CD8-positive, alpha-beta memory T cell (primary cell): ENCODE measurements around the gene ICAM1. TPM values are rescaled to one million over a fixed set of nuclear protein-coding genes. Genes with fewer than 3 reads are reported as not detected.

ENCODE experiments used
- CTCF ChIA-PET: fragments of 350-600 bp; sonication (Branson Sonifier 250); formaldehyde crosslinking; loops from one replicate; lab custom pipeline; 2021; ENCODE audit warnings: antibody characterized with exemption; lab: Charles Lee
- POLR2A ChIA-PET: fragments of 350-600 bp; sonication (Branson Sonifier 250); formaldehyde crosslinking; loops from one replicate; lab custom pipeline; 2021; ENCODE audit warnings: antibody characterized with exemption; lab: Charles Lee
- DNase-seq, 5 donors: peaks; one replicate each; pipeline versions ENCODE4 v3.0.0 to v3.0.0-alpha.2; 2020 to 2022; ENCODE audit warnings: mixed read lengths in 1 of 5
- H3K27ac ChIP-seq: one replicate; pipeline ENCODE4 v1.7.0; 2013; ENCODE audit warnings: low read depth, mild to moderate bottlenecking, low read length, moderate library complexity
- H3K27me3 ChIP-seq: 2 replicates; pipeline ENCODE4 v1.7.0; 2013; ENCODE audit warnings: low read length, mild to moderate bottlenecking; ENCODE audit not compliant: insufficient read depth, poor library complexity, severe bottlenecking
- H3K36me3 ChIP-seq: 2 replicates; pipeline ENCODE4 v1.7.0; 2013; ENCODE audit warnings: mild to moderate bottlenecking, low read length, moderate library complexity; ENCODE audit not compliant: insufficient read depth
- H3K4me1 ChIP-seq: 2 replicates; pipeline ENCODE4 v1.7.0; 2013; ENCODE audit warnings: mild to moderate bottlenecking, low read length, moderate library complexity; ENCODE audit not compliant: insufficient read depth
- H3K4me3 ChIP-seq: 2 replicates; pipeline ENCODE4 v1.7.0; 2013; ENCODE audit warnings: mild to moderate bottlenecking, low read length
- H3K9me3 ChIP-seq: 2 replicates; pipeline ENCODE4 v1.7.0; 2013; ENCODE audit warnings: mild to moderate bottlenecking, low read length
- H3K27ac Mint-ChIP-seq, 8 donors: one replicate each; pipeline ENCODE4 v1.8.0; 2020 to 2021; ENCODE audit warnings: mixed read lengths in 8 of 8, mild to moderate bottlenecking in 6 of 8, inconsistent platforms in 3 of 8, moderate library complexity in 3 of 8
- H3K27me3 Mint-ChIP-seq, 2 donors: one replicate each; pipeline ENCODE4 v1.8.0; 2020 to 2021; ENCODE audit warnings: mixed read lengths in 2 of 2, mild to moderate bottlenecking in 1 of 2, moderate library complexity in 1 of 2
- H3K36me3 Mint-ChIP-seq, 3 donors: one replicate each; pipeline ENCODE4 v1.8.0; 2020 to 2021; ENCODE audit warnings: mixed read lengths in 3 of 3, inconsistent platforms in 1 of 3, mild to moderate bottlenecking in 1 of 3
- H3K4me1 Mint-ChIP-seq, 3 donors: one replicate each; pipeline ENCODE4 v1.8.0; 2020 to 2021; ENCODE audit warnings: mixed read lengths in 3 of 3, inconsistent platforms in 1 of 3, mild to moderate bottlenecking in 1 of 3
- H3K4me3 Mint-ChIP-seq, 7 donors: one replicate each; pipeline ENCODE4 v1.8.0; 2020 to 2021; ENCODE audit warnings: mixed read lengths in 7 of 7, mild to moderate bottlenecking in 6 of 7, moderate library complexity in 4 of 7, inconsistent platforms in 2 of 7
- H3K9me3 Mint-ChIP-seq, 5 donors: one replicate each; pipeline ENCODE4 v1.8.0; 2020 to 2022; ENCODE audit warnings: mixed read lengths in 5 of 5, mild to moderate bottlenecking in 3 of 5, moderate library complexity in 2 of 5, inconsistent platforms in 1 of 5
- polyA plus RNA-seq: library from polyadenylated mRNA; unstranded; fragments of 300-500 nt; fragmentation: Illumina TruSeq; gene quantifications from one replicate; pipeline ENCODE4 v1.2.3, GENCODE V29; 2021
- total RNA-seq, 2 experiments: library from RNA; stranded (reverse); gene quantifications; one replicate each; pipeline ENCODE4 v1.2.3, GENCODE V29; 2021

ICAM1 gene
- total and polyA plus RNA-seq, 3 experiments from 2014 or later: 13.1 to 66.8 (median 65.8) TPM

- Histone ChIP-seq H3K27me3 (no peaks in the 10 kb centered on the region), H3K27ac (no peak overlapping the region), H3K4me3 (no peak overlapping the region), H3K9me3 (no peaks in the 10 kb centered on the region), H3K36me3 (peaks cover 36% of the 10 kb centered on the region), H3K4me1 (no peaks in the 10 kb centered on the region)
- ChIA-PET POLR2A (no interaction called here), CTCF (interaction anchor here (1.1 kb wide), 1 partner anchor 50 kb away, joined by 3 read pairs; no protein-coding TSS in a partner anchor)
- H3K9me3 Mint-ChIP-seq: no peaks in the 10 kb centered on the region
- peak overlapping the region in 3 of 8 donors; percentile 0 to 24 (median 3) for H3K27ac Mint-ChIP-seq
- H3K4me1 Mint-ChIP-seq: peaks cover 0 to 2% (median 0%) of the 10 kb centered on the region in 3 donors
- H3K4me3 Mint-ChIP-seq: no peak overlapping the region
- no peaks in the 10 kb centered on the region for H3K27me3 Mint-ChIP-seq
- peaks cover 4 to 65% (median 4%) of the 10 kb centered on the region in 3 donors for H3K36me3 Mint-ChIP-seq
- no peak for DNase-seq
Observed at GRCh38 chr19:10321874-10322835, 51.2 kb downstream of the ICAM1 start.

- Mint-ChIP-seq H3K36me3 (peaks cover 4 to 72% (median 6%) of the 10 kb centered on the region in 3 donors), H3K4me3 (no peak overlapping the region), H3K27me3 (no peaks in the 10 kb centered on the region), H3K27ac (no peak overlapping the region), H3K4me1 (peaks cover 0 to 6% (median 3%) of the 10 kb centered on the region in 3 donors), H3K9me3 (no peaks in the 10 kb centered on the region)
- no peaks in the 10 kb centered on the region for H3K9me3 ChIP-seq
- H3K4me1 ChIP-seq: no peaks in the 10 kb centered on the region
- DNase-seq: no peak
- ChIA-PET CTCF (interaction anchor here (0.8 kb wide), 1 partner anchor 9 kb away, joined by 3 read pairs; no protein-coding TSS in a partner anchor), POLR2A (interaction anchor here (0.7 kb wide), 1 partner anchor 427 kb away, joined by 3 read pairs; no protein-coding TSS in a partner anchor)
- no peaks in the 10 kb centered on the region for H3K27me3 ChIP-seq
- H3K27ac ChIP-seq: no peak overlapping the region
- peaks cover 53% of the 10 kb centered on the region for H3K36me3 ChIP-seq
- H3K4me3 ChIP-seq: no peak overlapping the region
Observed at GRCh38 chr19:10325732-10326131, 54.8 kb downstream of the ICAM1 start.

- H3K9me3 Mint-ChIP-seq: no peaks in the 10 kb centered on the region
- peaks cover 0 to 61% (median 1%) of the 10 kb centered on the region in 3 donors for H3K36me3 Mint-ChIP-seq
- H3K36me3 ChIP-seq: peaks cover 44% of the 10 kb centered on the region
- H3K4me3 ChIP-seq: no peak overlapping the region
- H3K9me3 ChIP-seq: no peaks in the 10 kb centered on the region
- H3K27me3 Mint-ChIP-seq: no peaks in the 10 kb centered on the region
- peaks cover 13% of the 10 kb centered on the region for H3K4me1 ChIP-seq
- no peak overlapping the region for H3K27ac ChIP-seq
- no peak for DNase-seq
- H3K27me3 ChIP-seq: no peaks in the 10 kb centered on the region
- H3K4me3 Mint-ChIP-seq: no peak overlapping the region
- ChIA-PET POLR2A (no interaction called here), CTCF (no interaction called here)
- H3K27ac Mint-ChIP-seq: no peak overlapping the region
- H3K4me1 Mint-ChIP-seq: peaks cover 9 to 20% (median 14%) of the 10 kb centered on the region in 3 donors
Observed at GRCh38 chr19:10327793-10328192, 56.9 kb downstream of the ICAM1 start.

- H3K4me1 Mint-ChIP-seq: peaks cover 14 to 30% (median 20%) of the 10 kb centered on the region in 3 donors
- peaks cover 16% of the 10 kb centered on the region for H3K4me1 ChIP-seq
- H3K36me3 ChIP-seq: peaks cover 44% of the 10 kb centered on the region
- H3K9me3 ChIP-seq: no peaks in the 10 kb centered on the region
- no peak for DNase-seq
- H3K27ac Mint-ChIP-seq: peak overlapping the region in 1 of 8 donors; percentile 6
- H3K27me3 Mint-ChIP-seq: no peaks in the 10 kb centered on the region
- ChIA-PET CTCF (no interaction called here), POLR2A (no interaction called here)
- H3K36me3 Mint-ChIP-seq: peaks cover 0 to 67% (median 3%) of the 10 kb centered on the region in 3 donors
- H3K4me3 ChIP-seq: no peak overlapping the region
- no peaks in the 10 kb centered on the region for H3K9me3 Mint-ChIP-seq
- no peak overlapping the region for H3K4me3 Mint-ChIP-seq
- no peak overlapping the region for H3K27ac ChIP-seq
- H3K27me3 ChIP-seq: no peaks in the 10 kb centered on the region
Observed at GRCh38 chr19:10328558-10329429, 57.9 kb downstream of the ICAM1 start.

GRCh38 chr19:10329555-10329954, 58.6 kb downstream of the ICAM1 start:
- CTCF ChIA-PET: interaction anchor here (1.1 kb wide), 1 partner anchor 59 kb away, joined by 4 read pairs; no protein-coding TSS in a partner anchor
- no peak overlapping the region for H3K27ac ChIP-seq
- POLR2A ChIA-PET: interaction anchor here (0.6 kb wide), 1 partner anchor 40 kb away, joined by 4 read pairs; no protein-coding TSS in a partner anchor

GRCh38 chr19:10332158-10332964, 61.4 kb downstream of the ICAM1 start:
- H3K4me3 Mint-ChIP-seq: peak overlapping the region; percentile 90 to 99 (median 96)
- CTCF ChIA-PET: interaction anchor here (0.7 to 2.7 kb wide), 6 partner anchors 40 to 146 kb away, joined by 3 to 7 read pairs (median 4); partner anchors contain the start of gene ICAM1
- peak overlapping the region; percentile 90 to 98 (median 95) for H3K27ac Mint-ChIP-seq
- Histone ChIP-seq H3K9me3 (no peaks in the 10 kb centered on the region), H3K4me3 (peak overlapping the region; percentile 93), H3K4me1 (peaks cover 25% of the 10 kb centered on the region), H3K27ac (peak overlapping the region; percentile 84), H3K36me3 (peaks cover 36% of the 10 kb centered on the region), H3K27me3 (no peaks in the 10 kb centered on the region)
- POLR2A ChIA-PET: interaction anchor here (0.8 to 2.0 kb wide), 3 partner anchors 14 to 62 kb away, joined by 4 to 9 read pairs (median 5); partner anchors contain the start of genes ICAM1 and ICAM5
- H3K27me3 Mint-ChIP-seq: no peaks in the 10 kb centered on the region
- no peaks in the 10 kb centered on the region for H3K9me3 Mint-ChIP-seq
- peaks cover 18 to 46% (median 25%) of the 10 kb centered on the region in 3 donors for H3K4me1 Mint-ChIP-seq
- peaks cover 0 to 59% (median 3%) of the 10 kb centered on the region in 3 donors for H3K36me3 Mint-ChIP-seq
- no peak for DNase-seq

More at GRCh38 chr19:10329555-10329954, 58.6 kb downstream of the ICAM1 start:
- Histone ChIP-seq H3K4me3 (no peak overlapping the region), H3K9me3 (no peaks in the 10 kb centered on the region), H3K4me1 (peaks cover 24% of the 10 kb centered on the region), H3K36me3 (peaks cover 44% of the 10 kb centered on the region), H3K27me3 (no peaks in the 10 kb centered on the region)
- H3K4me3 Mint-ChIP-seq: no peak overlapping the region
- DNase-seq: no peak
- H3K27ac Mint-ChIP-seq: peak overlapping the region in 1 of 8 donors; percentile 33
- peaks cover 15 to 36% (median 25%) of the 10 kb centered on the region in 3 donors for H3K4me1 Mint-ChIP-seq
- H3K27me3 Mint-ChIP-seq: no peaks in the 10 kb centered on the region
- H3K36me3 Mint-ChIP-seq: peaks cover 0 to 63% (median 3%) of the 10 kb centered on the region in 3 donors
- no peaks in the 10 kb centered on the region for H3K9me3 Mint-ChIP-seq
